ENCODE results near the gene NPC2.

Gene NPC2

DNA sequence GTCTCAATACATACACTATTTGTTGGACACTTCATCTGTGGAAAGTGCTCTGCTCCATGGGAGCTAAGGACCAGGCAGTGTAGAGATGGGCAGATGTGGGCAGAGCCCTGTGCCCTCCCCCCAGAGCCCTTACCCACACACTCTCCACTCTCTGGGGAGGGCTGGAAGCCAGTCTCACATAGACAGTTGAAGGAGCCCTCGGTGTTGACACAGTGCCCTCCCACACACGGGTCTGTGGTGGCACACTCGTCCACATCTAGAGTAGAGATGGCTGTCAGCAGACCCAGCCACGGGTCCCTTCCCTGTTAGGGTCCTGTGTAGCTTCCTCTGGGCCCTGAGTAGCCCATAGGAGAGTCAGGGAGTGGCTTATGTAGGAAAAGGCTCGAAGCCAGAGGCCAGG is 14.7 kb upstream of the NPC2 start:
- H3K27me3 ChIP-seq (ENCODE audit: control insufficient read depth, insufficient read depth, low read length), result peaks cover 5% of the 10 kb centered on the region; the same call in 1 of the 2 replicates
- no peak overlapping the region for H3K27ac ChIP-seq (ENCODE audit: low read depth, low read length)
- no peaks in the 10 kb centered on the region for H3K9me3 ChIP-seq (ENCODE audit: control insufficient read depth, insufficient read depth, low read depth, low read length)
- no peak overlapping the region for H3K4me3 ChIP-seq (ENCODE audit: low read depth, low read length)
- peaks cover 27% of the 10 kb centered on the region for H3K4me1 ChIP-seq (ENCODE audit: control insufficient read depth, insufficient read depth, low read length)
- no peak overlapping the region for H3K9ac ChIP-seq (ENCODE audit: low read length)
- H3K36me3 ChIP-seq (ENCODE audit: control insufficient read depth, insufficient read depth, low read length), result no peaks in the 10 kb centered on the region

DNA sequence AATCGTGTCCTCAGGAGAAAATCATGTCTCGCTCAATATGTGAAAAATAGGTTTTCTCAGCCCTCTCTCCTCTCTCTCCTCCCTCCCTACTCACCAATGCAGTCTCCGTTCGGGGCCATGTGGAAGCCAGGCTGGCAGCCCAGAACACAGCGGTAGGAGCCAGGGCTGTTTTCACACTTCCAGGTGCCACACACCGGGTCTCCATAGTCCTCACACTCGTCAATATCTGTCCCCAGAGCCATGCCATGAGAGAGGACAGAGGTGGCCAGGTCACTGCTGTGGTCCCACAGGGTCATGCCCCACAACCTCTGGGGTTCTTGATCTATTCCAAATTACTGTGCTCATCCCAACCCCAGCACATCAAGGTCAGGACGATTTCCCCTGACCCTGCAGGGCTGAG is 14.0 kb upstream of the NPC2 start:
- Histone ChIP-seq H3K36me3 (ENCODE audit: control insufficient read depth, insufficient read depth, low read length) (no peaks in the 10 kb centered on the region), H3K9me3 (ENCODE audit: control insufficient read depth, insufficient read depth, low read depth, low read length) (no peaks in the 10 kb centered on the region), H3K27me3 (ENCODE audit: control insufficient read depth, insufficient read depth, low read length) (peaks cover 5% of the 10 kb centered on the region; the same call in 1 of the 2 replicates), H3K4me1 (ENCODE audit: control insufficient read depth, insufficient read depth, low read length) (peaks cover 27% of the 10 kb centered on the region), H3K4me3 (ENCODE audit: low read depth, low read length) (no peak overlapping the region), H3K27ac (ENCODE audit: low read depth, low read length) (no peak overlapping the region), H3K9ac (ENCODE audit: low read length) (no peak overlapping the region)

GRCh38 chr14:74506411-74506851 is 13.3 kb upstream of the NPC2 start:
- Histone ChIP-seq H3K9ac (ENCODE audit: low read length) (no peak overlapping the region), H3K9me3 (ENCODE audit: control insufficient read depth, insufficient read depth, low read depth, low read length) (no peaks in the 10 kb centered on the region), H3K27ac (ENCODE audit: low read depth, low read length) (no peak overlapping the region), H3K27me3 (ENCODE audit: control insufficient read depth, insufficient read depth, low read length) (peaks cover 5% of the 10 kb centered on the region; the same call in 1 of the 2 replicates), H3K4me1 (ENCODE audit: control insufficient read depth, insufficient read depth, low read length) (peaks cover 28% of the 10 kb centered on the region), H3K4me3 (ENCODE audit: low read depth, low read length) (no peak overlapping the region), H3K36me3 (ENCODE audit: control insufficient read depth, insufficient read depth, low read length) (no peaks in the 10 kb centered on the region)

- Histone ChIP-seq H3K9ac (ENCODE audit: low read length) (no peak overlapping the region), H3K36me3 (ENCODE audit: control insufficient read depth, insufficient read depth, low read length) (no peaks in the 10 kb centered on the region), H3K4me3 (ENCODE audit: low read depth, low read length) (no peak overlapping the region), H3K9me3 (ENCODE audit: control insufficient read depth, insufficient read depth, low read depth, low read length) (no peaks in the 10 kb centered on the region), H3K4me1 (ENCODE audit: control insufficient read depth, insufficient read depth, low read length) (peaks cover 25% of the 10 kb centered on the region), H3K27ac (ENCODE audit: low read depth, low read length) (no peak overlapping the region), H3K27me3 (ENCODE audit: control insufficient read depth, insufficient read depth, low read length) (peaks cover 5% of the 10 kb centered on the region; the same call in 1 of the 2 replicates)
These were observed 12.7 kb upstream of the NPC2 start for GRCh38 chr14:74505831-74506230.

GRCh38 chr14:74504874-74505720 is 12.0 kb upstream of the NPC2 start:
- H3K4me1 ChIP-seq (ENCODE audit: control insufficient read depth, insufficient read depth, low read length), result peaks cover 25% of the 10 kb centered on the region
- H3K4me3 ChIP-seq (ENCODE audit: low read depth, low read length), result no peak overlapping the region
- H3K36me3 ChIP-seq (ENCODE audit: control insufficient read depth, insufficient read depth, low read length), result no peaks in the 10 kb centered on the region
- no peaks in the 10 kb centered on the region for H3K9me3 ChIP-seq (ENCODE audit: control insufficient read depth, insufficient read depth, low read depth, low read length)
- no peak overlapping the region for H3K27ac ChIP-seq (ENCODE audit: low read depth, low read length)
- H3K9ac ChIP-seq (ENCODE audit: low read length), result no peak overlapping the region
- H3K27me3 ChIP-seq (ENCODE audit: control insufficient read depth, insufficient read depth, low read length), result peaks cover 5% of the 10 kb centered on the region; the same call in 1 of the 2 replicates

- Histone ChIP-seq H3K9ac (ENCODE audit: low read length) (no peak overlapping the region), H3K9me3 (ENCODE audit: control insufficient read depth, insufficient read depth, low read depth, low read length) (no peaks in the 10 kb centered on the region), H3K27me3 (ENCODE audit: control insufficient read depth, insufficient read depth, low read length) (peaks cover 5% of the 10 kb centered on the region; the same call in 1 of the 2 replicates), H3K36me3 (ENCODE audit: control insufficient read depth, insufficient read depth, low read length) (no peaks in the 10 kb centered on the region), H3K4me3 (ENCODE audit: low read depth, low read length) (no peak overlapping the region), H3K27ac (ENCODE audit: low read depth, low read length) (no peak overlapping the region), H3K4me1 (ENCODE audit: control insufficient read depth, insufficient read depth, low read length) (peaks cover 20% of the 10 kb centered on the region)
These were observed 11.3 kb upstream of the NPC2 start for GRCh38 chr14:74504412-74504811.

DNA sequence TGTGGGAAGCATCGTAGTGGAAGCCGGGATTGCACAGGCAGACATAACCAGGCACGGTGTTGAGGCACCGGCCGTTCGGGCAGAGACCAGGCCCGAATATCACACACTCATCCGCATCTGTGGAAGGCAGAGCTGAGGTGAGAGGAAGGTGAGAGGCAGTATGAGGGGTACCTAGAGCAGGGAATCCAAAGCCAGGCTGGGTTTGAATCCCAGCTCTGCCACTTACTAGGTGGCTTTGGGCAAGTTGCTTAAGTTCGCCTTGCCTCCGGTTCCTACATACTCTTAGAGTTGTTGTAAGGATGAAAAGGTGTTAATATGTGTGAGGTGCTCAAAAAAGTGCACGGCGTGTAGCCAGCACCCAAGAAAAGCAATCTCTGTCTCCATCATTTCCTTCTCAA is 10.8 kb upstream of the NPC2 start:
- H3K4me3 ChIP-seq (ENCODE audit: low read depth, low read length), result no peak overlapping the region
- H3K27ac ChIP-seq (ENCODE audit: low read depth, low read length), result no peak overlapping the region
- H3K36me3 ChIP-seq (ENCODE audit: control insufficient read depth, insufficient read depth, low read length), result no peaks in the 10 kb centered on the region
- H3K27me3 ChIP-seq (ENCODE audit: control insufficient read depth, insufficient read depth, low read length), result peaks cover 4% of the 10 kb centered on the region; the same call in 1 of the 2 replicates
- H3K9me3 ChIP-seq (ENCODE audit: control insufficient read depth, insufficient read depth, low read depth, low read length), result no peaks in the 10 kb centered on the region
- no peak overlapping the region for H3K9ac ChIP-seq (ENCODE audit: low read length)
- H3K4me1 ChIP-seq (ENCODE audit: control insufficient read depth, insufficient read depth, low read length), result peaks cover 18% of the 10 kb centered on the region

GRCh38 chr14:74503291-74503937 is 10.3 kb upstream of the NPC2 start:
- Histone ChIP-seq H3K27ac (ENCODE audit: low read depth, low read length) (no peak overlapping the region), H3K27me3 (ENCODE audit: control insufficient read depth, insufficient read depth, low read length) (no peaks in the 10 kb centered on the region), H3K9ac (ENCODE audit: low read length) (no peak overlapping the region), H3K9me3 (ENCODE audit: control insufficient read depth, insufficient read depth, low read depth, low read length) (no peaks in the 10 kb centered on the region), H3K4me1 (ENCODE audit: control insufficient read depth, insufficient read depth, low read length) (peaks cover 13% of the 10 kb centered on the region), H3K4me3 (ENCODE audit: low read depth, low read length) (no peak overlapping the region), H3K36me3 (ENCODE audit: control insufficient read depth, insufficient read depth, low read length) (no peaks in the 10 kb centered on the region)

GRCh38 chr14:74502236-74503019 is 9.3 kb upstream of the NPC2 start:
- Histone ChIP-seq H3K9ac (ENCODE audit: low read length) (no peak overlapping the region), H3K36me3 (ENCODE audit: control insufficient read depth, insufficient read depth, low read length) (no peaks in the 10 kb centered on the region), H3K27ac (ENCODE audit: low read depth, low read length) (no peak overlapping the region), H3K4me3 (ENCODE audit: low read depth, low read length) (no peak overlapping the region), H3K9me3 (ENCODE audit: control insufficient read depth, insufficient read depth, low read depth, low read length) (no peaks in the 10 kb centered on the region), H3K4me1 (ENCODE audit: control insufficient read depth, insufficient read depth, low read length) (peaks cover 13% of the 10 kb centered on the region), H3K27me3 (ENCODE audit: control insufficient read depth, insufficient read depth, low read length) (no peaks in the 10 kb centered on the region)

DNA sequence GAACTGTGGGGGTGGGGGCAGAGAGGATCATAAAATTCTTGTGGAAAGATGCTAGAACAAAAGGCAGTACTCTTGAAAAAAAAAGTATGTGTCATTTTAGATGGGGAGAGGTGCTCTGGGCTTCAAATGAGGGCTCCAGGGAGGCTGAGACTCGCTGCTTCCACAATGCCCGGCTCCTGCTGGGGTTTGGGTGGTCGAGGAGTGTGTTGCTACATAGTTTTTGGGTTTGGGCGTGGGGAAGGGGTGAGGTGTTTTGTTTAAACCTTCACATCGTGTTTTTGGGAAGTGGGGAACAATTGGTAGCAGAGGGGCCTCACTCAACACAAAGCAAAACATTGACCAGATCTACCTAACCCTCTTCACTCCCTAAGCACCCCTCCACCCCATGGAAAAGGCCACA is 8.6 kb upstream of the NPC2 start:
- Histone ChIP-seq H3K27me3 (ENCODE audit: control insufficient read depth, insufficient read depth, low read length) (no peaks in the 10 kb centered on the region), H3K4me1 (ENCODE audit: control insufficient read depth, insufficient read depth, low read length) (peaks cover 13% of the 10 kb centered on the region), H3K9ac (ENCODE audit: low read length) (no peak overlapping the region), H3K9me3 (ENCODE audit: control insufficient read depth, insufficient read depth, low read depth, low read length) (no peaks in the 10 kb centered on the region), H3K36me3 (ENCODE audit: control insufficient read depth, insufficient read depth, low read length) (no peaks in the 10 kb centered on the region), H3K4me3 (ENCODE audit: low read depth, low read length) (no peak overlapping the region), H3K27ac (ENCODE audit: low read depth, low read length) (no peak overlapping the region)

Data from HUES6 (cell line).